HG02981 (cell line): ENCODE measurements around the gene ANKRD10.
A peak's percentile ranks its signal among the peaks of the same experiment; 100 is the strongest.
"Not testable (repeated sequence)": the region's sequence is repeated elsewhere in the genome, so short reads cannot be mapped to it uniquely, and the experiment has no call there.

Source experiments
- ATAC-seq: cut with Tn5 transposase; IDR thresholded peaks from one replicate; pipeline ENCODE4 v1.9.1; 2021; ENCODE audit warnings: mild to moderate bottlenecking, moderate library complexity; ENCODE audit not compliant: unreplicated experiment

ANKRD10 gene

DNA sequence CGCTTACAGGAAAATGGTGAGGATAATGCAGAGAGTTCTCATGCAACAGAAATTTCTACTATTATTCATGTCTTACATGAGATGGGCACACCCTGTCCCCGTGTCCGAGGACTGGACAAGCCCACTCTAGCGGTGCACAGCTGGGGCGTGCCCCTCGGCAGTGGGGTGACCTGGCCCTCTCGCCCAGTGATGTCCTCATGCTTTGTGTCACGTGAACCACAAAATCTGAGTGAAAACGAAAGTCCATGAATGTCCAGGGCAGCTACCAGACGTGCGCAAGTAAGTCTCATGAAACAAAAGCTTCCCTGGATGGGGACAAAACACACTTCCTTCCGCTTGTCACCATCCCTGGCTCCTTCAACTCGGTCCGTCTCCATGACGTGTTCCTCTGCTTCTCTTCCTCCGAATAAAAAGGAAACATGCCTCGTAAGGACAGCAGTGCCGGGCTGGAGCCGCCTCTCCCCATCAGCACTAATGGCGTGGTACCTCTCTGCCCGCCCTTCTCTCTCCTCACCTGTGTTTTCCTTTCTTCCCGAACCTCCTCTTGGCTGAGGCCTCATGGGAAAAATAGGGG lies 45.6 kb downstream of the ANKRD10 start:
- ATAC-seq: no peak

- ATAC-seq: no peak
Measured at GRCh38 chr13:110868720-110869119, 46.1 kb downstream of the ANKRD10 start.

GRCh38 chr13:110867380-110867779 lies 47.5 kb downstream of the ANKRD10 start:
- ATAC-seq: no peak

DNA sequence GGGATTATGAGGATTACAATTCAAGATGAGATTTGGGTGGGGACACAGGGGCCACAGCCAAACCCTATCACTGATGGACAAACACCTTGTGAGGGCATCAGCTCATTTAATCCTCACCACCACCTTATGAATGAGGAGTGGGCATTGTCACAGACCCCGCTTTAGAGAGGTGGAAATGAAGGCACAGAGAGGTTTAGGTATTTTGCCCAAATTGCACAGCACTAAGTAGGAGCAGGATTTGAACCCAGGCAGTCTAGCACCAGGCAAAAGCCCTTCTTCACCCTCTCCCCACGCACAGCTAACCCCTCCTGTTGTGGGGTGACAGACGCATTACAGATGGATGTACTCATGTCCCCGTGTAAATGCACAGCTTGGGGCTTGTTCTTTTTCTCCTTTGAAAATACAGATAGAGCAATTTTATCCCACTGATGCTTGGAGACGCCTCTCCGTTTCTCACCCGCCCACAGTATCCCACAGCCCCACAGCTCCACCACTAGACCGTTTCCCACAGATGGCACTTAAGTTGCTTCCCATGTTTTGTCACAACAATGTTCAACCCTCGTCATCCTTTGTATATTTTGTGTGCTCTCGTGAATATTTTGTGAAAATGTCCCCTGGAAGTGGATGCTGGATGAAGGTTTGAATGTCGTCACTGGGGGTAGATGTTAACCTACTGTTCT lies 48.2 kb downstream of the ANKRD10 start:
- ATAC-seq: no peak

GRCh38 chr13:110863685-110864084 lies 51.2 kb downstream of the ANKRD10 start:
- ATAC-seq: no peak

DNA sequence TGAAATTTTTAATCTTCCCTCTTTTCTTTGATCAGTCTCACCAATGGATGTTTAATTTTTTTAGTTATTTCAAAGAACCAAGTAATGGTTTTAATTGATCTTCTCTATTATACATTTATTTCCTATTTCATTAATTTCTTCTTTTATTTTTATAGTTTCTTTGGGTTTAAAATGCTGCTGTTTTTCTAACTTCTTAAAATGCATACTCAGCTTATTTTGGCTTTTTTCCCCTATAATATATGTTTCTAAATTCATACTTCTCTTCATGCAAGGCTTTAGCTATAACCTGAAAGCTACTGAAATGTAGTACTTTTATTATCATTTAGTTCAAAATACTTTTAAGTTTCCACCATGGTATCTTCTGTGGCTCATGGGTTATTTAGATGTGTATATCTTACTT lies 53.9 kb downstream of the ANKRD10 start:
- no peak for ATAC-seq

GRCh38 chr13:110856942-110857835 lies 57.7 kb downstream of the ANKRD10 start:
- ATAC-seq: peak; percentile 51

- no peak for ATAC-seq
Measured at GRCh38 chr13:110855363-110855762, 59.5 kb downstream of the ANKRD10 start.

GRCh38 chr13:110854866-110855265 lies 60.0 kb downstream of the ANKRD10 start:
- no peak for ATAC-seq

- ATAC-seq: no peak
Measured at GRCh38 chr13:110853235-110853721, 61.6 kb downstream of the ANKRD10 start.

DNA sequence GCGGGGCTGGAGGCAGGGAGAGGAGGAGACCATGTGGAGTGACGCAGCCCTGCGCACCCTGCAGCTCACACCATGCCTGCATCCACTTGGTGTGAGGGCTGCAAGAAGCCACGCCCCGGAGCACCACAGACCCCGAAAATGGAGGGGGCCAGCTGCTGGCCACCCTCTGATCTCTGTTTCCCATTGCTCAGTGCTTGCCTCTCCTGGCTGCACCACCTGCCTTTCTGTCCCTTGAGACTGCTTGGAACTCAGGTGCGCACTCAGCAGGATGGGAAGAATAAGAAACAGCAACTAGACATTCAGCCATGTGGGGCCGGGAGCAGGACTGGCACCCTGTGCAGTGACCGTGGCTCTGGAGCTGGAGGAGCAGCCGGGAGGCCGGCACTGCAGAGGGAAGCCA lies 64.0 kb downstream of the ANKRD10 start:
- ATAC-seq: no peak

DNA sequence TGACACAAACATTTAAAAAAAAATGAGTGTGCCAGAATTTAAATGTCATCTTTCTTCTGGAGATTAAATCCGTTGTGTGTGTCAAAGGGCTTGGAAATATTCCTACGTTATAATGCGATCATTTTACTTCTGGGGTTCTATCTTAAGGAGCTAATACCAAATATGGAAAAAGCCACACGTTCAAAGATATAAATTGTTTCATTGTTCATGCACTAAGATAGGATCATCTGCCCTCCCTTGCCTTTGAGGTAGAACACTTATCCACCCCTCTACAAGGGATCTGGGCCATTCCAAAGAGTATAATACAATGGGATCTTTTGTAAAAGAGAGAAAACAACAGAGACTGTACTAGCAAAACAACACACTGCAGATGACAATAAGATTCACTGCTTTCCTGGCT lies 64.9 kb downstream of the ANKRD10 start:
- no peak for ATAC-seq

DNA sequence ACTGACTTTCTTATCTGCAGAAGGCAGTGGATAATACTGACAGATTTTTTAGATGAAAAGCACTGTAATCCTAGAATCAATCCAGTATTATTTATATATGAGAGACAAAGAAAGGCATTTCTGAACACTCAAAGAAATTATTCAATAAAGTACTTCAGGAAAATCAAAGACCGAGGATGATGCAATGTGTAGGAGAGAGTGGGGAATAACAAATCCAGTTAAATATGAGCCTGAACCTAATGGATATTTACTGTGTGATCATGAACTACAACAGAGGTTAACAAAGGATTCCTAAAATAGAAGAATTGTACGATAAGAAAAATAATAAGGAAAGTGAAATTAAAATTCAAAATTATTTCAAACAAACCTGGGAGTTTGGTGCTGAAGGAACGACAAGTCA lies 69.3 kb downstream of the ANKRD10 start:
- no peak for ATAC-seq

GRCh38 chr13:110841846-110842245 lies 73.0 kb downstream of the ANKRD10 start:
- no peak for ATAC-seq

DNA sequence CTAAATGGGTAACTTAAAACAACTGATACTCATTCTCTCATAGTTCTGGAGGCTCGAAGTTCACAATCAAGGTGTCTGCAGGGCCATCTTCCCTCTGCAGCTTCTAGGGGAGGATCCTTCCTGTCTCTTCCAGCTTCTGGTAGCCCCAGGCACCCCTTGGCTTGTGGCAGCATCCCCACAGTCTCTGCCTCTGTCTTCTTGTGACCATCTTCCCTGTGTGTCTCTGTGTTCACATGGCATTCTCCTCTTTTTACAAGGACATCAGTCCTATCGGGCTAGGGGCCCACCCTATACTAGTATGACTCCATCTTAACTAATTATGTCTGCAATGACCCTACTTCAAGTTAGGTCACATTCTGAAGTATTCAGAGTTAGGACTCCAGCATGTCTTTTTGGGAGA lies 73.5 kb downstream of the ANKRD10 start:
- no peak for ATAC-seq

DNA sequence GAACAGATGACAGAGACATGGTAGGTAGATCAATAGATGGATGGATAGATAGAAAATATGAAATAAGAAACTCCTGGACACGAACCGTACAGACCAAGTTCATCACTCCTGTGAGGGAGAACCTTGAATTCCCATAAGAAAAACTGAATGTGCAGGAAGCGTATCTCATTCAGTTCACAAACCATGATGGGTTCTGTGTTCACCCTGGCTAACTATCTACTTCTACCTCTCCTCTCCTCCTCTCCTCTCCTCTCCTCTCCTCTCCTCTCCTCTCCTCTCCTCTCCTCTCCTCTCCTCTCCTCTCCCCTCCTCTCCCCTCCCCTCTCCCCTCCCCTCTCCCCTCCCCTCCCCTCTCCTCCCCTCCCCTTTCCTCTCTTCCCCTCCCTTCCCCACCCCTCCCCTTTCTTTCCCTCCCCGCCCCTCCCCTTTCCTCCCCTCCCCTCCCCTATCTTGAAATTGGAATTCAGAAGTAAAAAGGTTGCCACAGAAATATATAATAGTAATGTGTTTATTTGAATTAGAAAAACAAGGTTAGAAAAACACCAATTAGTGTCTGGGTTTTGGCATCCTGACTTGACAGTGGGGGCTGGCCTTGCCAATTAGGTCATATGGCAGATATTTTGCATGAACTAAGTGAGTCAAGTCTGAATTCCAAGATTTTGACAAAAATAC lies 75.9 kb downstream of the ANKRD10 start:
- ATAC-seq: no peak

DNA sequence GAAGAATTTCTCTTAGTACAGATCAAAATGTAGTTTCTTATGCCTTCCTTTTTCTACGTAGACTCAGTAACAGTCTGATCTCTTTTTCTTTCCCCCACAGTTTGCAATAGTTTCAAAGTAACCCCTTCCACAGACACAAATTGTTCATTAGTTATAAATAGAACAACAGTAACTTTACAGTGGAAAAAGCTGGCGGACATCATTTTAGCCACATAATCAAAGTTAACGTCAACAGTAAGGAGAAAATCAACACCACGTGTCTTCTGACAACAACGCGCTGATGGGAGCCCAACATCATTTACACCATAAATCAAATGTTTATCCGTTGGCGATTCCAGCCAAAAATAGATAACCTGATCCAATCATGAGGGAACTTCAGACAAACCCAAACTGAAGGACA lies 76.8 kb downstream of the ANKRD10 start:
- no peak for ATAC-seq

DNA sequence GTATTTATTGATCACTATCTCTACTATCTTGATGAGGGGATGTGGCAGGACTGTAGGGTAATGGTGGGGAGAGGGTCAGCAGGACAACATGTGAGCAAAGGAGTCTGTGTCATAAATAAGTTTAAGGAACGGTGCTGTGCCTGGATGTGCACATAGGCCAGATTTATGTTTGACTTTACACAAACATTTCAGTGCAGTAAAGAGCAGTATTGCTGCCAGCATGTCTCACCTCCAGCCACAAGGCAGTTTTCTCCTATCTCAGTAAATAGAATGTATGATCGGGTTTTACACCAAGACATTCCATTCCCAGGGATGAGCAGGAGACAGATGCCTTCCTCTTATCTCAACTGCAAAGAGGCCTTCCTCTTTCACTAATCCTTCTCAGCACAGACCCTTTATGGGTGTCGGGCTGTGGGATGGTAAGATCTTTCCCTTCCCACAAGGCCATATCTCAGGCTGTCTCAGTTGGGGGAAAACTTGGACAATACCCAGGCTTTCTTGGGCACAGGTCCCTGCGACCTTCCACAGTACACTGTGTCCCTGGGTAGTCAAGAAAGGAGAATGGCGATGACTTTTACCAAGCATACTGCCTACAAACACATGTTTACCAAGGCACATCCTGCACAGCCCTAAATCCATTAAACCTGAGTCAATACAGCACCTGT lies 77.3 kb downstream of the ANKRD10 start:
- ATAC-seq: not testable (repeated sequence)

GRCh38 chr13:110836605-110836903 lies 78.3 kb downstream of the ANKRD10 start:
- no peak for ATAC-seq

GRCh38 chr13:110835721-110836604 lies 78.9 kb downstream of the ANKRD10 start:
- ATAC-seq: no peak
